Kidney (tissue), 22 donors: ENCODE results near the gene HOXB6. TPM values are rescaled to one million over a fixed set of nuclear protein-coding genes. Genes with fewer than 3 reads are reported as not detected.

ENCODE experiments used
- DNase-seq, 5 donors: peaks; one replicate each; pipeline ENCODE4 v3.0.0-alpha.2; 2013 to 2020
- FAIRE-seq: peaks from 2 replicates; lab custom pipeline; 2012; peaks lifted over from hg19 to GRCh38; lab: Jason Lieb, UNC
- H3K27ac ChIP-seq, 2 donors: one replicate each; pipeline ENCODE4 v1.7.0; 2013; ENCODE audit warnings: low read depth in 2 of 2, low read length in 2 of 2, inconsistent platforms in 1 of 2
- H3K27me3 ChIP-seq: one replicate; pipeline ENCODE4 v1.7.1; 2013; ENCODE audit warnings: low read length, inconsistent platforms; ENCODE audit not compliant: control insufficient read depth, insufficient read depth
- H3K36me3 ChIP-seq, 3 donors: one replicate each; pipeline versions ENCODE4 v1.7.0 to v1.7.1; 2013; ENCODE audit warnings: low read length in 3 of 3, control low read depth in 1 of 3, inconsistent platforms in 1 of 3; ENCODE audit not compliant: insufficient read depth in 3 of 3, control insufficient read depth in 2 of 3
- H3K4me1 ChIP-seq, 3 donors: one replicate each; pipeline versions ENCODE4 v1.7.0 to v1.7.1; 2013; ENCODE audit warnings: low read length in 3 of 3, inconsistent platforms in 1 of 3, low read depth in 1 of 3; ENCODE audit not compliant: control insufficient read depth in 2 of 3, insufficient read depth in 2 of 3
- H3K4me3 ChIP-seq, 3 donors: one replicate each; pipeline versions ENCODE4 v1.7.0 to v1.8.1; 2013; ENCODE audit warnings: low read length in 3 of 3, control low read depth in 1 of 3, inconsistent platforms in 1 of 3
- H3K9ac ChIP-seq, 3 donors: one replicate each; pipeline versions ENCODE4 v1.7.0 to v1.7.1; 2013; ENCODE audit warnings: low read length in 3 of 3, control low read depth in 1 of 3, inconsistent platforms in 1 of 3
- H3K9me3 ChIP-seq, 3 donors: one replicate each; pipeline versions ENCODE4 v1.7.0 to v1.7.1; 2013; ENCODE audit warnings: low read length in 3 of 3, control low read depth in 1 of 3, inconsistent platforms in 1 of 3; ENCODE audit not compliant: control insufficient read depth in 2 of 3, insufficient read depth in 1 of 3
- CTCF ChIP-seq: IDR thresholded peaks from 3 replicates; pipeline ENCODE4 v1.5.1; 2012; ENCODE audit warnings: mild to moderate bottlenecking, moderate library complexity, borderline replicate concordance; ENCODE audit not compliant: insufficient read depth; ENCODE audit errors: extremely low read depth
- intact Hi-C: fragments of 100-400 bp; cut with DNase I; formaldehyde crosslinking; loops from one replicate; pipeline ENCODE4 v1.11.1; 2022
- long read RNA-seq, 10 donors: library from polyadenylated mRNA in 1 of 10; unstranded in 1 of 10; transcript quantifications; one replicate each; pipeline ENCODE4 v2.0.0 and lab custom pipeline, GENCODE V29; 2021 to 2026
- polyA plus RNA-seq: library from polyadenylated mRNA; stranded (reverse); fragments of 350-450 nt; fragmentation: Illumina TruSeq; extraction: RNeasy Lipid Tissue Mini Kit (QIAGEN cat#74804); gene quantifications from one replicate; pipeline ENCODE4 v1.2.3, GENCODE V29; 2014; ENCODE audit warnings: low read depth, low replicate concordance; ENCODE audit not compliant: insufficient read depth
- total RNA-seq: library from RNA; stranded (reverse); fragmentation: NEBNext Ultra II Directional; extraction: Animal tissue kit (Norgen Biotek cat#: 25700); gene quantifications from one replicate; pipeline ENCODE4 v1.2.1, GENCODE V29; 2021
- donor health status: control.
- donor health status: control.
- donor health status: control.
- donor health status: control.
- donor health status: control.
- donor health status: DM: yes; HTN: yes; CAD: no.
- donor health status: Normal renal cell carcinoma (clear cell type).

Gene HOXB6
- 90.2 TPM for total RNA-seq
- 44.0 TPM for polyA plus RNA-seq
- long read RNA-seq, donor 1, partial matches to known transcripts: 37 of 39 reads
- long read RNA-seq, donor 1, other reads (novel, unspliced or antisense): 0 of 39 reads
- long read RNA-seq, donor 2, partial matches to known transcripts: 33 of 37 reads
- long read RNA-seq, donor 2, other reads (novel, unspliced or antisense): 0 of 37 reads
- long read RNA-seq, donor 3, partial matches to known transcripts: 41 of 45 reads
- long read RNA-seq, donor 3, other reads (novel, unspliced or antisense): 0 of 45 reads
- long read RNA-seq, donor 4, transcript HOXB6-203 (3 exons, 1,960 nt): major isoform, 5 of 20 reads
- long read RNA-seq, donor 4, partial matches to known transcripts: 15 of 20 reads
- long read RNA-seq, donor 4, other reads (novel, unspliced or antisense): 0 of 20 reads
- long read RNA-seq, donor 5: 0 reads
- long read RNA-seq, donor 6, partial matches to known transcripts: 6 of 8 reads
- long read RNA-seq, donor 6, other reads (novel, unspliced or antisense): 0 of 8 reads
- long read RNA-seq, donor 7, partial matches to known transcripts: 39 of 53 reads
- long read RNA-seq, donor 7, other reads (novel, unspliced or antisense): 12 of 53 reads
- long read RNA-seq, donor 8, partial matches to known transcripts: 20 of 22 reads
- long read RNA-seq, donor 8, other reads (novel, unspliced or antisense): 0 of 22 reads
- long read RNA-seq, donor 9, partial matches to known transcripts: 13 of 17 reads
- long read RNA-seq, donor 9, other reads (novel, unspliced or antisense): 0 of 17 reads
- long read RNA-seq, donor 10, partial matches to known transcripts: 30 of 30 reads
- long read RNA-seq, donor 10, other reads (novel, unspliced or antisense): 0 of 30 reads

- TF ChIP-seq CTCF: no peak
- peak within 1 kb of the TSS; percentile 79 to 99 (median 94) for H3K9ac ChIP-seq
- peak within 1 kb of the TSS; percentile 72 to 98 (median 94) for H3K4me3 ChIP-seq
- no peaks in the 10 kb centered on the region for H3K27me3 ChIP-seq
- H3K27ac ChIP-seq: peak within 1 kb of the TSS; percentile 90 to 94
- H3K4me1 ChIP-seq: peaks cover 3 to 15% (median 12%) of the 10 kb centered on the region in 3 donors
- intact Hi-C loops: no loop called here
- peaks cover 0 to 3% (median 0%) of the 10 kb centered on the region in 3 donors for H3K9me3 ChIP-seq
- FAIRE-seq (no peak), DNase-seq (peak; percentile 91 to 96 (median 94))
- H3K36me3 ChIP-seq: no peaks in the 10 kb centered on the region
Measured at GRCh38 chr17:48604770-48605329, at the start of gene HOXB6. Gene HOXB6, minus strand, starts transcription at chr17:48604986. Its CDS starts 6,836 bp downstream, at chr17:48598150.

- intact Hi-C loops: no loop called here
- DNase-seq (no peak), FAIRE-seq (no peak)
- Histone ChIP-seq H3K9me3 (no peaks in the 10 kb centered on the region), H3K9ac (no peak overlapping the region), H3K27me3 (peaks cover 8% of the 10 kb centered on the region), H3K36me3 (no peaks in the 10 kb centered on the region), H3K4me3 (no peak overlapping the region), H3K4me1 (peaks cover 0 to 4% (median 0%) of the 10 kb centered on the region in 3 donors), H3K27ac (no peak overlapping the region)
- TF ChIP-seq CTCF: no peak
Measured at GRCh38 chr17:48649741-48650140, 45.0 kb upstream of the HOXB6 start.

DNA sequence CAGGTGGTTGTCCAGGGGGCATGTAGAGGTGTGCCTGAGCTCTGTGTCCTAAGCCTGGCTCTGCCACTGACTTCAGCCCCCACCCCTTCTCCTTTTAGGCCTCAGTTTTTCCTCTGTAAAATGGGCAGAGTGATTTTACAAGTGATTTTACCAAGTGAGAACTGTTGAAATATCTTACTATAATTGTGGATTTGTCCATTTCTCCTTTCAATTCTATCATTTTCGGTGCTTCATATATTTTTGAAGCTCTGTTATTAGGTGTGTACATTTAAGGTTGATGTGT lies 43.1 kb upstream of the HOXB6 start:
- Histone ChIP-seq H3K27me3 (peaks cover 19% of the 10 kb centered on the region), H3K36me3 (no peaks in the 10 kb centered on the region)

More for the DNA sequence above, 43.1 kb upstream of the HOXB6 start:
- TF ChIP-seq CTCF: no peak
- Histone ChIP-seq H3K27ac (peak overlapping the region in 1 of 2 donors; percentile 20), H3K4me3 (peak overlapping the region in 1 of 3 donors; percentile 62), H3K9me3 (no peaks in the 10 kb centered on the region), H3K9ac (peak overlapping the region in 1 of 3 donors; percentile 68), H3K4me1 (peaks cover 0 to 4% (median 0%) of the 10 kb centered on the region in 3 donors)
- FAIRE-seq (no peak), DNase-seq (no peak)
- intact Hi-C loops: no loop called here
